HS-5 (cell line): Measurements from ENCODE around the gene ARHGAP31.

Source experiments
- DNase-seq: peaks from one replicate; pipeline ENCODE4 v3.0.0-alpha.2; 2012; ENCODE audit warnings: low read depth

Gene ARHGAP31

GRCh38 chr3:119396870-119397269 lies 102.7 kb downstream of the ARHGAP31 start:
- DNase-seq, result no peak

DNA sequence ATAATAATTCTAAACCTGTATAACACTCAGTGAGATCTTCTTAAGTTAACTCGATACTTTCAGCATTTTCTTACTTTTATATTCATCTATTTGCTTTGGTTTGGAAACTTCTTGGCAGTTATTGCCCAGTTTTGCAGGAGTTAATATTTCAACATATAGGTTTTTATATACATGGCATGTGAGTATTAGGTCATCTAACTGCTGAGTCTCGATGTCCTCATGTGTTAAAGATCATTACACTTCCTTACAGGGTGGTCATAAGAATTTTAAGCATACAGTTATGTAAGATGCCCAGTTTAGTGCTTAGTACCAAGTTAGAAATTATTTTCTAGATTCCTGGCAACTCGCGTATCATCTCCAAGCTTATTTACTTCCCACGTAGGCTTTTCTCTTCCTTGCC lies 106.3 kb downstream of the ARHGAP31 start:
- DNase-seq, result no peak

- DNase-seq, result no peak
These were observed 106.9 kb downstream of the ARHGAP31 start for GRCh38 chr3:119401069-119401468.

DNA sequence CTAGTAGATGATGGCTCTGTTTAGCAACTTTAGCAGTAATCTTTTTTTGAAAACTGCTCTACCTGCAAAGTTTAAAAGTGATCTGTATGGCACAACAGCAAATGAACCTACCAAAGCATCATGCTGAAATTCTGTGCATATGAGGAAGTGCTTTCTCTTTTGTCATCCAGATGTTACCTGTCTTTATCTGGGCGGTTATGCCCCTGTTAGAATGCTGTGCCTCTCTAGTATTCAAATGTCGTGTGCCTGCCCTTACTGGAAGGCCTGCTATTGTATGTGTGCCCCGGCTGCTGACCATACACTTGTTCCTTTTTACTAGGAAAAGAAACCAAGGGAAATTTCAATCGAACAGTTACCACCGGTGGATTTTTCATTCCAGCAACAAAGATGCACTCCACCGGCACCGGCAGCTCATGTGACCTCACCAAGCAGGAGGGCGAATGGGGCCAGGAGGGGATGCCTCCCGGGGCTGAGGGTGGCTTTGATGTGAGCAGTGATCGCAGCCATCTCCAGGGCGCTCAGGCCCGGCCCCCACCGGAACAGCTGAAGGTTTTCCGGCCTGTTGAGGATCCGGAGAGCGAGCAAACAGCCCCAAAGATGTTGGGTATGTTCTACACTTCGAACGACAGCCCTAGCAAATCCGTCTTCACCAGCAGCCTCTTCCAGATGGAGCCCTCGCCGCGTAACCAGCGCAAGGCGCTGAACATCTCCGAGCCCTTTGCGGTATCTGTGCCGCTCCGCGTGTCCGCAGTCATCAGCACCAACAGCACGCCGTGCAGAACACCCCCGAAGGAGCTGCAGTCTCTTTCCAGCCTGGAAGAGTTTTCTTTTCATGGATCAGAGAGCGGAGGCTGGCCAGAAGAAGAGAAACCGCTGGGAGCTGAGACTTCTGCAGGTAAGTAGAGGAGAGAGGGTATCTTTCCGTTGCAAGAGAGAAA lies 107.6 kb downstream of the ARHGAP31 start:
- DNase-seq, result no peak

DNA sequence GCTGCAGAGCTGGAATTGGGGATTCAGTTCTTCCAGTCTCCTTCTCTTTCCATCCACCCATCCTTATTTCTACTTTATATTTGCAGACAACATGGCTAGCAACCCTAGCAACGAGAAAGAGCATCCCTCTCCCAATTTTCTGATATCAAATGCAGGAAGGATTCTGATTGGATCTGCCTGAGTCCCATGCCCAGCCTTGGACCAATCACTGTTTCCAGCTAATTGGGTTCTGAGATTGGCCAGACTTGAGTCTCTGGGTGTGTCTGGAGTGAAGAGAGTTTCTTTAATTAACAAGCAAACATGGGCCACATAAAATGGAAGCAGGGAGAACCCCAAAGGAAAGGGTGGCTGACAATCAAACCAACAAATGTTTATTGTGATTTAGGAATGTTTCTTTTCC lies 108.6 kb downstream of the ARHGAP31 start:
- no peak for DNase-seq

GRCh38 chr3:119403201-119403600 lies 109.0 kb downstream of the ARHGAP31 start:
- DNase-seq, result no peak

- no peak for DNase-seq
These were observed 111.1 kb downstream of the ARHGAP31 start for GRCh38 chr3:119405315-119405714.

DNA sequence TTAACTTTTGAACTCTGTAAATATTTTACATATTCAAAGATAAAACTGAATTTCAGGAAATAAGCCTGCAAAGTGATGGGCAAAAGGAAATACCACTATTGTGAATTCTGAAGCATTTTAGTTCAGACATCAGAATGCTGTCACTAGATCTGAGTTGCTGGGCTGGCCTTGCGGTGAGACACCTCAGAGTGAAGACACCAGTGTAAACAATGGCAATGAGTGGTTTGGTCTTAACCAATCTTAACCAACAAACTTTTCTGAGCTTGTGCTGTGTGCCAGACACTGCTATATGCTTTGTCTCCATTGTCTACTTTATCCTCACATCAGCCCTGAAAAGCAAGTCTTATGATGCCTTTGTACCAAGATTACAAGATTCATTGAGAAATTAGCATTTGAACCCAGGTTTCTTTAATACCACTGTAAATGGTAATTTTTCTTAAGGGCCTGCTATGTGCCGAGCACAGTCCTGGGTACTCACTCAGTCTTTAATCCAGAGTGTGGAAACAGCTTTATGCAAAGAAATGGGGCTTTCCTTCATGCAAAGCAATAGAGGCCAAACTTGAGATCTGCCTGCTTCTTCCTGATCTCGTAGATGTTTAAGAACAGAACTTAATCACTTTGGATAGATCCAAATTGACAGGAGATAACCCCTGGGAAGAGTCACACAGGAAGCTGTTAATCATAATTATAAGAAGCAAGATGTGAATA lies 114.2 kb downstream of the ARHGAP31 start:
- DNase-seq, result no peak

DNA sequence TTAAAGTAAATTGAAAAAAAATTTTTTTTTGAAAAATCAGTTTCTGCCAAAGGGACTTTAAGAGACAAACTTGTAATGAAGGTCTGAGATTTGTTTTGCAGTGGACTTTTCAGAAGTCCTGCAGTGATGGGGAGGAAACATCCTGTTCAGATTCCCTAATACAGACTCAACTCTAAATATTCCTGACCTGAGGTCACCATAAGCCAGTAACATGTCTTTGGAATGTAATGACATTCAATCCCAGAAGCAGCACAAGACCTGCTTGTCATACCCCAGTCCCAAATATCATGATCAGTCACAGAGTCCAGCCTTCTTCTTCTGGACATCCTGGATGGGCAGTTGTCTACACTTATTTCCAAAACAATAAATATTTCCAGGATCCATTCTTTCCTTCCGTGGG lies 115.7 kb downstream of the ARHGAP31 start:
- no peak for DNase-seq

GRCh38 chr3:119413603-119414280 lies 119.6 kb downstream of the ARHGAP31 start:
- DNase-seq, result no peak

GRCh38 chr3:119416873-119417272 lies 122.7 kb downstream of the ARHGAP31 start:
- DNase-seq, result no peak

DNA sequence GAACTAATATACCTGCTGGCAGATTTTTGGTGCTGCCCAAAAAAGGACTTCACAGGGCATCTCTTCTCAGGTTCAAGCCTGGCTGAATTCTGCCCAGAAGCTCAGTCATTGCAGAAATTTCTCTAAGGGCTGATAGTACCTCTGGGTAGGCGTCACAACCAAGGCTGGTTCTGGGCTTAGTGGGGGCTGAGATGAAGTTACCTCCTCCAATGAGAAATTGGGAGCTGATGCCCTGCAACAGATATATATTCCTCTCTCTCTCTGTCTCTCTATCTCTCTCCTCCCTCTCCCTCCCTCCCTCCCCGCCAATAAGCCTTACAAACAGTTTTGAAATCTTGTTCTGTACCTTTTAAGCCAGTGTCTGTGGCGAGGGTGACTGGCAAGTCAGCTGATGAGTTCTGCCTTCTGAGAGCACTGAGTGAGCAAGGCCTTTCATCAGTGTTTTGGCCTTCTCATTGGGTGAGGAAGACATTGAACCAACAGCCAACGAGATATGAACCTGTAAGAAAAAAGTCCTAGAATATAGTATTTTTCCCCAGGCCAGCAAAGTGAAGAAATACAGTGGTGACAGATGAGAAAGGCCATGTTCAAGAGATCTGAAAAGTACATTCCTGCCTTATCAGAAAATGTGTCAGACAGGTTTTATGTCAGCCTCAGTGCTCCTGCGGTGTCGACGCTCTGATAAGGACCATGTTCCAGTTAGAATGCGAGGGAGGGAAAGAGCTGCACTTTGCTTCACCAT lies 123.8 kb downstream of the ARHGAP31 start:
- DNase-seq, result no peak

DNA sequence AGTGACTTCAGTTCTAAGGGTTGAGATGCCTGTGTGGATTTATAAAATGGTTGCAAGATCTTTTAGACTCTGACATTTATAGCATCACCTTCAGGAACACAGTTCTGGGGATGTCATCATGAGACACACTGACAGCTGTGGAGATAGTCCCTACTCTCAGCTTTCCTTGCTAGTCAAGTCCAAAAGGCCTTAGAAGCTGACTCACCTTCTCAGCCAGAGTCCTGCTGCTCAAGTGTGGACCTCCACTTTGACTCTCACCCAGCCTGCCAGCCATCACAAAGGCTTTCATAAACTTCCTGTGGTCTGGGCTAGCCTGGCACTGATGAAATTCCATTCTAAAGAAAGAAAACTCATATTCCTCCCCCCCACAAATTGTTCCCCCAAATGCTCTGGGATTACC lies 124.5 kb downstream of the ARHGAP31 start:
- DNase-seq, result no peak

DNA sequence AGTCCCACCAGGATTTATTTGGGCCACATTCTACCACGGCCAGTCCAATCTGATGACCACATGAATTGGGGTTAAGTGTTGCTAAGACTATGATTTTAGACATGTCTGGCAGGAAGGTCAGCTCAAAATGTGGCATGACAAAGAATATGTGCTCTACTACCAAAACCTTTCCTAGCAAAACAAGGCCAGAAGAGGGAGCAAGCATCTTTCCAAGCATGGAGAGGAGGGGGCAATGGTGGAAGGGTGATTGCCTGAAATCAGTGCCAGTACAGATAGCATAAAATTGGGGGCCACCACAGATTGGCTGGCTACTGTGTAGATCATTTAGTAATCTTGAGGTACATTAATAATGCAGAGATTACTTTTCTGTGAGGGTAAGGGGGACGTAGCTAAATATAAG lies 126.0 kb downstream of the ARHGAP31 start:
- no peak for DNase-seq

DNA sequence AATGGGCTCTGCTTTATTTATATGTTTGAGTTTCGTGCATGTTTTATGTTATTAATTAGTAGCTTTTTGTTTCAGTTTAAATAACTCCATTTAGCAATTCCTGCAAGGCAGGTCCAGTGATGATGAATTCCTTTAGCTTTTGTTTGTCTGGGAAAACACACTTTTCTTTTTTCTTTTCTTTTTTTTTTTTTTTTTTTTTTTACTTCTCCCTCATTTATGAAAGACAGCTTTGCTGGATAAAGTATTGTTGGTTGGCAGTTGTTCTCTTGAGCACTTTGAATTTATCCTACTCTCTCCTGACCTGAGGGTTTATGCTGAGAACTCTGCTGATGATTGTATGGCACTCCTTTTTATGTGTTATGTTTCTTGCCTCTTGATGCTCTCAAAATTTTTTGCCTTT lies 133.5 kb downstream of the ARHGAP31 start:
- no peak for DNase-seq

- DNase-seq, result no peak
These were observed 134.4 kb downstream of the ARHGAP31 start for GRCh38 chr3:119428538-119428937.

GRCh38 chr3:119433613-119434325 lies 139.6 kb downstream of the ARHGAP31 start:
- no peak for DNase-seq

DNA sequence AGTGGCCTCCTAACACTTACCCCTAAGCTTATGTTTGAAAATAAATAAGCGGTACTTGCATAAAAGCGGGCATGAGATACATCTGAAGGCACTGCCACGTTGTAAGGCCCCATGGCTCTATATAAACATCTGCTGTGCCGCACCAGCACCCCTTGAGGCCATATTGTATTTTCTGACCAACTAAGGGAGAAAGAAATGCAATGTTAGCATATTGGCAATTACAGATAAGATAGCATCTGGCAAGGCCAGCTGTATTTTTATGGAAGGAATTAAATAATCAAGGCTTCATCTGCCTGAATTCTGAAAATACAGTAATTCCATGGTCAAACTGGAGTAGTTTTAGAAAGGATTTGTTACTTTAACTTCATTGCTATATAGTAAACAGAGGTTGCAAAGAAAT lies 140.5 kb downstream of the ARHGAP31 start:
- no peak for DNase-seq

GRCh38 chr3:119436977-119437376 lies 142.8 kb downstream of the ARHGAP31 start:
- no peak for DNase-seq

DNA sequence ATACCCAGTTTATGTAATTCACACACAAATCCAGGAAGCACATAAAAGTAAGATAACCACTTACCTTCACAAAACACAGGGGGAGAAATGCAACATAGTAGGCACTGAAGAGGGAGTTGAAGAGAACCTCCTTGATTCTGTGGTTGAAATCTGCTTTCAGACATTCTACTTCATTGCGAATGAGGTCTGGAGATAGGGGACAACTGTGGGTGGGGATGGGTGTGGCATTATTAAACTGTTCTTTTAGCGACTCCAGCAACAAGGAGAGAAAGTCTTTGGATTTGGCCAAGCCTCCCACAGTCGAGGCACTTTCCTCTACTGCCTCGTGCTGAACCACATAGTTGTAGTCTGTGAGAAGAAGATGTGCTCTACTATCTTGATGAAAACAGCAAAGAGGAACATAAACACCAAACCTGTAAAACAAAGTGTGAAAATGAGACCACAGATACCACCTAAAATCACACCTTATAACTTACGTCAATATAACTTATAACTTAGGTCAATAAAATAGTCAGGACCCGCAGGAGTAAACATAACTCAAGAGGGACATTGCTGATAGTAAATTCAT lies 143.6 kb downstream of the ARHGAP31 start:
- no peak for DNase-seq

DNA sequence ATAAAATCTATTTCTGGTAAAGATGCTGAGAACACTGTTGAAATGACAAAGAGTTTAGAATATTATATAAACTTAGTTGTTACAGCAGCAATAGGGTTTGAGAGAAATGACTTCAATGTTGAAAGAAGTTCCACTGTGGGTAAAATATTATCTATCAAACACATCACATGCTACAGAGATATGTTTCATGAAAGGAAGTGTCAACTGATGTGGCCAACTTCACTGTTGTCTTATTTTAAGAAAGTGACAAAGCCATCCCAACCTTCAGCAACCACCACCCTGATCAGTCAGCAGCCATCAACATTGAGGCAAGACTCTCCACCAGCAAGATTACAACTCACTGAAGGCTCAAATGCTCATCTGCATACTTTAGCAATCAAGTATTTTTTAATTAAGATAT lies 149.0 kb downstream of the ARHGAP31 start:
- DNase-seq, result no peak
